ENCODE results near the gene LRRTM1. TPM values are rescaled to one million over a fixed set of nuclear protein-coding genes. Genes with fewer than 3 reads are reported as not detected.

Gene LRRTM1
- polyA plus RNA-seq, 1 experiment = not detected

DNA sequence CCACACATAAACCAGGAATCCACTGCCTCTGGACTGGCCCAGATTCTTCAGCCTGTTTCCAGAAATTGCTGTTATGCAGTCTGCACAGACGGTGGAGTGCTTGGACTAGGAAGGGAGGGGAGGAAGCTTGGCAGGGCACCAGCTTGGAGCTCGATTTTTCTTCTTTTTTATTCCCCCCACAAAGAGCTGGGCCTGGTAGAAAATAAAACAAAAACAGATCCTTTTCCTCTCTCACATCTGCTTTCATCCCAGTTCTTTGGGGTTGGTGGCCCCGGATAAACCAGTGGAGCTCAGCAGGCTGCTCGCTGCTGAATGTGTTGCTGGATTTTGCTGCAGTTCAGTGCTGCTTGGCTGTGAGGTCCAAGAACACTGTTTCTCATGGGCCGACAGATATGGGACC lies 16.0 kb downstream of the LRRTM1 start:
- ChIA-PET CTCF (interaction anchor here (0.5 to 1.6 kb wide), 5 partner anchors 208 to 587 kb away, joined by 3 to 18 read pairs (median 4); no protein-coding TSS in a partner anchor), POLR2A (no interaction called here)
- Histone ChIP-seq H3K27ac (ENCODE audit: low read depth, low read length) (no peak overlapping the region), H3K4me3 (ENCODE audit: low read depth, low read length) (no peak overlapping the region), H3K27me3 (ENCODE audit: control insufficient read depth, insufficient read depth, low read length) (no peaks in the 10 kb centered on the region), H3K9me3 (ENCODE audit: control insufficient read depth, insufficient read depth, low read length) (no peaks in the 10 kb centered on the region)
- no peak for DNase-seq (ENCODE audit: low read depth, low spot score)
- TF ChIP-seq, protein P1, sequence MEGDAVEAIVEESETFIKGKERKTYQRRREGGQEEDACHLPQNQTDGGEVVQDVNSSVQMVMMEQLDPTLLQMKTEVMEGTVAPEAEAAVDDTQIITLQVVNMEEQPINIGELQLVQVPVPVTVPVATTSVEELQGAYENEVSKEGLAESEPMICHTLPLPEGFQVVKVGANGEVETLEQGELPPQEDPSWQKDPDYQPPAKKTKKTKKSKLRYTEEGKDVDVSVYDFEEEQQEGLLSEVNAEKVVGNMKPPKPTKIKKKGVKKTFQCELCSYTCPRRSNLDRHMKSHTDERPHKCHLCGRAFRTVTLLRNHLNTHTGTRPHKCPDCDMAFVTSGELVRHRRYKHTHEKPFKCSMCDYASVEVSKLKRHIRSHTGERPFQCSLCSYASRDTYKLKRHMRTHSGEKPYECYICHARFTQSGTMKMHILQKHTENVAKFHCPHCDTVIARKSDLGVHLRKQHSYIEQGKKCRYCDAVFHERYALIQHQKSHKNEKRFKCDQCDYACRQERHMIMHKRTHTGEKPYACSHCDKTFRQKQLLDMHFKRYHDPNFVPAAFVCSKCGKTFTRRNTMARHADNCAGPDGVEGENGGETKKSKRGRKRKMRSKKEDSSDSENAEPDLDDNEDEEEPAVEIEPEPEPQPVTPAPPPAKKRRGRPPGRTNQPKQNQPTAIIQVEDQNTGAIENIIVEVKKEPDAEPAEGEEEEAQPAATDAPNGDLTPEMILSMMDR (IDR thresholded peaks at IDR 0.05; ENCODE audit: low read depth, low read length) = peak; percentile 18; the same call in 1 of the 2 replicates

DNA sequence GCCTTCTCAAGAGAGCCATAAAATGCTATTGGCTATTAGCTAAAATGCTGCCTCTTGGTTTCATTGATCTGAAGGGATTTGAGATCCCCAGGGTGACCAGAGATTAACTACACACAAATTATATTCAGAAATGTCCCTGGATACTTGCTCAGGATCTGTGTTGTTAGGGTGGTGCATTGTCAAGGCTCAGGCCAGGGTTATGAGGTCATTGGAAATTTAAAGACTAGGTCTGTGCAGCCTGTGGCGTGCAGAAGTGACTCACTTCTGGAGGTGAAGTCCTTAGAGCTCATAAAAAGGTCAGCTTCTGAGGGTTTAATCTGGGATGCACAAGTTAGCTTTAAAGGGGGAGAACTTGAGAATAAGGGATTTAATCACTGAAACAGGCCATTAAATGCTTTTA lies 23.5 kb downstream of the LRRTM1 start:
- no peaks in the 10 kb centered on the region for H3K27me3 ChIP-seq (ENCODE audit: control insufficient read depth, insufficient read depth, low read length)
- no peak overlapping the region for H3K4me3 ChIP-seq (ENCODE audit: low read depth, low read length)
- H3K9me3 ChIP-seq (ENCODE audit: control insufficient read depth, insufficient read depth, low read length) = no peaks in the 10 kb centered on the region
- DNase-seq (ENCODE audit: low read depth, low spot score) = no peak
- H3K27ac ChIP-seq (ENCODE audit: low read depth, low read length) = no peak overlapping the region
- ChIA-PET CTCF (no interaction called here), POLR2A (no interaction called here)
- TF ChIP-seq, protein P1 (IDR thresholded peaks at IDR 0.05; ENCODE audit: low read depth, low read length) = no peak

DNA sequence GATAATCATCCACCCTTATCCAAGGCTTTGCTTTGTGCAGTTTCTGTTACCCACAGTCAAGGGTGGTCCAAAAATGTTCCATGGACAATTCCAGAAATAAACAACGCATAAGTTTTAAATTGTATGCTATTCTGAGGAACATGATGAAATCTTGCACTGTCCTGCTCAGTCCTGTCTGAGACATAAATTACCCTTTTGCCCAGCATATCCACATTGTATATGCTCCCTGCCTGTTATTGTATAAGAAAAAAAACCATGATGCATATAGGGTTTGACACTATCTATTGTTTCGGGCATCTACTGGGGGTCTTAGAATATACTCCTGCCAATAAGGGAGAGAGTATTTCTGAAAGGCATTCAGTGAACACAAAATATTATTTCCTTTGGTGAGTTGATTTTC lies 24.0 kb downstream of the LRRTM1 start:
- POLR2A ChIA-PET = no interaction called here
- TF ChIP-seq, protein P1 (IDR thresholded peaks at IDR 0.05; ENCODE audit: low read depth, low read length) = no peak
- Histone ChIP-seq H3K9me3 (ENCODE audit: control insufficient read depth, insufficient read depth, low read length) (no peaks in the 10 kb centered on the region), H3K4me3 (ENCODE audit: low read depth, low read length) (no peak overlapping the region), H3K27ac (ENCODE audit: low read depth, low read length) (no peak overlapping the region), H3K27me3 (ENCODE audit: control insufficient read depth, insufficient read depth, low read length) (no peaks in the 10 kb centered on the region)
- no peak for DNase-seq (ENCODE audit: low read depth, low spot score)
- CTCF ChIA-PET = no interaction called here

DNA sequence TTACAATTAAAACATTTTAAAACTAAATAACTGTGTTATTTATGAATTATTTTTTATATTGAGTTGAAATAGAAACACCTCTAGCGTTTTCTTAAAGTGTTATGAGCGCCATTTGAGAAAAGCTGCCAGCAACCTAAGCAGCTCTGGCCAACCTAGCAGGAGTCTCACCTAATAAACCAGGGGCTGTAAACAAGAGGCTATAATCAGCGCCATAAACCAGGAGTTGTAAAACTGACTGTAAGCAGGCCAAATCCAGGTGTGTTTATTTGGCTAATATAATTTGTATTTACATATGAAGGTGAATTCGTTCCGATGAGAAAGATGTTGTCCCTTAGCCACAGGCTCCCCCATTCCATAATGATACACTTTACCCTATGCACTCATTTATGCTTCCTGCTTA lies 34.7 kb downstream of the LRRTM1 start:
- POLR2A ChIA-PET = no interaction called here
- Histone ChIP-seq H3K27ac (ENCODE audit: low read depth, low read length) (no peak overlapping the region), H3K9me3 (ENCODE audit: control insufficient read depth, insufficient read depth, low read length) (no peaks in the 10 kb centered on the region), H3K27me3 (ENCODE audit: control insufficient read depth, insufficient read depth, low read length) (no peaks in the 10 kb centered on the region), H3K4me3 (ENCODE audit: low read depth, low read length) (no peak overlapping the region)
- TF ChIP-seq, protein P1 (IDR thresholded peaks at IDR 0.05; ENCODE audit: low read depth, low read length) = no peak
- no peak for DNase-seq (ENCODE audit: low read depth, low spot score)
- CTCF ChIA-PET = no interaction called here

DNA sequence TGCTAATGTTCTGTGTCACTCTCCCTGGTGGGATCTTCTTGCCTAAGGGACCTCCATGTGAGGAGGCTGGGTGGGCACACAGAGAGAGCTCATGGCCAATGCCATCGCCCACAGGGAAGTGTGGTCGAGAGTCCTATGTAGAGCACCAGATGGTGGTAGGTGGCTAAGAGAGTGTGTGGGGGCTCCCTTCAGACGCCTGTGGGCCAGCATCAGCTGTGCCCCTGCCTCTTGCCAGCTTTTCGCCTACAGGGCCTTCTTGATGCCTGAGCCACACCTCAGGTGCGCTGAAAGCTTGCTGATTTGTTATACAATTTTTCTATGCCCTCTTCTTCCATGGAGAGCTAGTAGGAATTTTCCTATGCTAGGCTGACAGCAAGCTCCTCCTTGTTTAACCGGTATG lies 38.3 kb downstream of the LRRTM1 start:
- H3K9me3 ChIP-seq (ENCODE audit: control insufficient read depth, insufficient read depth, low read length) = no peaks in the 10 kb centered on the region
- no peak for DNase-seq (ENCODE audit: low read depth, low spot score)
- no peak overlapping the region for H3K4me3 ChIP-seq (ENCODE audit: low read depth, low read length)
- CTCF ChIA-PET = no interaction called here
- POLR2A ChIA-PET = no interaction called here
- no peaks in the 10 kb centered on the region for H3K27me3 ChIP-seq (ENCODE audit: control insufficient read depth, insufficient read depth, low read length)
- TF ChIP-seq, protein P1 (IDR thresholded peaks at IDR 0.05; ENCODE audit: low read depth, low read length) = no peak
- no peak overlapping the region for H3K27ac ChIP-seq (ENCODE audit: low read depth, low read length)

Data from AG04450 (cell line).